Measurements from ENCODE around the gene PARD3B. TPM values are rescaled to one million over a fixed set of nuclear protein-coding genes. Genes with fewer than 3 reads are reported as not detected.

PARD3B gene
- total and polyA plus RNA-seq, 8 donors = 18.5 to 24.6 (median 21.1) TPM

DNA sequence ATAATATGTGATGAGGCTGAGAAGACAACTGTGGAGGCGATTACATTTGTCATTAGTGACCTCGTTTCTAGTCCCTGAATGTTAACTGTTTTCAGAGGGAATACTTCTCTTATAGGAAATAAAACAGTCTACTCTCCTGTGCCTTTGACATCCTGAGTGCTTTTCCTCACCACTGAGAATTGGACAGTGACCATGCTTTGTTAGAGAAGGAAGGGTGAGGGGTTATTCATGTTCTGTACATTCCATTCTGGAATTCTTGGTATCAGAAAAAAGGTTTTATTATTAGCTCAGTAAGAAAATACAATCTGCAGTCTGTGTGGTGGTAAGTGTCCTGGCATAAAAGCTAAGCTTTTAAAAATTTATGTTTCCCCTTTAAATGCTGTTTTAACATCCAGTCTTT is 58.8 kb downstream of the PARD3B start:
- ATAC-seq = no peak
- no peaks in the 10 kb centered on the region for H3K27me3 ChIP-seq
- TF ChIP-seq CTCF (IDR thresholded peaks at IDR 0.05) = no peak
- H3K27ac ChIP-seq = no peak overlapping the region
- intact Hi-C loops (cut with DNase I) = no loop called here
- H3K4me1 ChIP-seq = peaks cover 0 to 8% of the 10 kb centered on the region in 2 donors
- no peak for DNase-seq
- H3K9me3 ChIP-seq = no peaks in the 10 kb centered on the region
- no peaks in the 10 kb centered on the region for H3K36me3 ChIP-seq
- H3K4me3 ChIP-seq = no peak overlapping the region

GRCh38 chr2:204608237-204608939 is 63.1 kb downstream of the PARD3B start:
- Histone ChIP-seq H3K4me1 (peaks cover 0 to 8% of the 10 kb centered on the region in 2 donors), H3K36me3 (no peaks in the 10 kb centered on the region), H3K27ac (no peak overlapping the region), H3K4me3 (no peak overlapping the region), H3K9me3 (no peaks in the 10 kb centered on the region), H3K27me3 (no peaks in the 10 kb centered on the region)
- intact Hi-C loops (cut with DNase I) = no loop called here
- DNase-seq (peak in 3 of 4 donors; percentile 28 to 79 (median 66)), ATAC-seq (peak; percentile 69)
- TF ChIP-seq CTCF (IDR thresholded peaks at IDR 0.05) = no peak

- Histone ChIP-seq H3K4me1 (no peaks in the 10 kb centered on the region), H3K27ac (no peak overlapping the region), H3K9me3 (no peaks in the 10 kb centered on the region), H3K36me3 (no peaks in the 10 kb centered on the region), H3K4me3 (no peak overlapping the region), H3K27me3 (no peaks in the 10 kb centered on the region)
- TF ChIP-seq CTCF (IDR thresholded peaks at IDR 0.05) = no peak
- no peak for DNase-seq
- intact Hi-C loops (cut with DNase I) = no loop called here
- ATAC-seq = no peak
These were observed 65.8 kb downstream of the PARD3B start for GRCh38 chr2:204611017-204611631.

DNA sequence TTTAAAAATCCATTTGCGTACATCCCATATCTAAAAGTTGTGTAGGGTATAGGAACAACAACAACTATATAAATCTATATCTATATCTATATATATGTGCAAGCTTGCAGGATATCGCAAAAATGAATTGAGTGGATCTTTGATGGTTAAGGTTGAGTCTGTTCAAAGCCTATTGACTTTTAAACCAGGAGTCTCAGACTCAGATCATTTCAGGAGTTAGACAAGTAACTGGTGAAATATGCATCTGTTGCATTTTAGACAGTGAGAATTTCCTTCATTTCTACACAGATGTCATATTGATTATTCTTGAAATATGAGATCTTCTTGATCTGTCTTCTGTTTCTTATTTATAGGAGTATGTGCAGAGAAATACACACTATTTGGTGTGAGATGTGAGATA is 66.5 kb downstream of the PARD3B start:
- TF ChIP-seq CTCF (IDR thresholded peaks at IDR 0.05) = no peak
- intact Hi-C loops (cut with DNase I) = no loop called here
- no peak for ATAC-seq
- Histone ChIP-seq H3K27me3 (no peaks in the 10 kb centered on the region), H3K4me1 (no peaks in the 10 kb centered on the region), H3K4me3 (no peak overlapping the region), H3K9me3 (no peaks in the 10 kb centered on the region), H3K27ac (no peak overlapping the region), H3K36me3 (no peaks in the 10 kb centered on the region)
- DNase-seq = no peak

DNA sequence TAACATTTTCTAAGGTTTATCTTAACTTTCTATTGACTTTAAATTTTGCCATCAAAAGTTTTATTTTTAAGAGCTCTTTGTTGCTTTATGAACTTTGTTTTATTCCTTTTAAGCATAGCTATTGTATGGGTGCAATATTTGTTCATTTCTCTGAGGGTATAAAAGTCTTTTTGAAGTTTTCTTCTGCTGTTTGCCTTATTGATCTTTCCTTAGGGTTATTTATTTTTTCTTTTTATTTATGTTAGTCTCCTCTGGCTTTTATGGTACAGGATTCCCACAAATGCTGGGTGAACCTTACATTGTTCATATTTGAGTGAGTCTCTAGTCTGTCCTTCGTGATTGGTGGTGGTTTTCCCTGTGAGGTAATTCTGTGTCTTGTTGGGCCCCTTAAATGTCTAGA is 68.4 kb downstream of the PARD3B start:
- no peak for DNase-seq
- H3K27me3 ChIP-seq = no peaks in the 10 kb centered on the region
- H3K36me3 ChIP-seq = no peaks in the 10 kb centered on the region
- H3K4me3 ChIP-seq = no peak overlapping the region
- no peaks in the 10 kb centered on the region for H3K9me3 ChIP-seq
- no peak for TF ChIP-seq CTCF (IDR thresholded peaks at IDR 0.05)
- intact Hi-C loops (cut with DNase I) = no loop called here
- no peaks in the 10 kb centered on the region for H3K4me1 ChIP-seq
- H3K27ac ChIP-seq = no peak overlapping the region
- no peak for ATAC-seq
